DMS 273 (cell line): ENCODE measurements around the gene CEACAM18.
"Not testable (repeated sequence)": the region's sequence is repeated elsewhere in the genome, so short reads cannot be mapped to it uniquely, and the experiment has no call there.

ENCODE experiments used
- DNase-seq: peaks from one replicate; lab custom pipeline; 2025; ENCODE audit not compliant: unreplicated experiment; lab: John Stamatoyannopoulos, UW

CEACAM18 gene

GRCh38 chr19:51489113-51489512 lies 10.8 kb downstream of the CEACAM18 start:
- no peak for DNase-seq

- DNase-seq = no peak
Measured at GRCh38 chr19:51490676-51491075, 12.3 kb downstream of the CEACAM18 start.

- DNase-seq = no peak
Measured at GRCh38 chr19:51491586-51491985, 13.2 kb downstream of the CEACAM18 start.

GRCh38 chr19:51493776-51494175 lies 15.4 kb downstream of the CEACAM18 start:
- DNase-seq = no peak

GRCh38 chr19:51497666-51498065 lies 19.3 kb downstream of the CEACAM18 start:
- no peak for DNase-seq

GRCh38 chr19:51500931-51501330 lies 22.6 kb downstream of the CEACAM18 start:
- DNase-seq = not testable (repeated sequence)

- DNase-seq = no peak
Measured at GRCh38 chr19:51501594-51502263, 23.4 kb downstream of the CEACAM18 start, which contains the start of gene SIGLEC12. SIGLEC12 (minus strand) TSS chr19:51501800; CDS start chr19:51501733, 67 bp downstream.

GRCh38 chr19:51503286-51503817 lies 25.0 kb downstream of the CEACAM18 start:
- no peak for DNase-seq

GRCh38 chr19:51503896-51504295 lies 25.6 kb downstream of the CEACAM18 start:
- DNase-seq = no peak

GRCh38 chr19:51505904-51506303 lies 27.6 kb downstream of the CEACAM18 start:
- DNase-seq = no peak

GRCh38 chr19:51507192-51507591 lies 28.9 kb downstream of the CEACAM18 start:
- no peak for DNase-seq

- no peak for DNase-seq
Measured at GRCh38 chr19:51507640-51508058, 29.3 kb downstream of the CEACAM18 start.

GRCh38 chr19:51508059-51508733 lies 29.9 kb downstream of the CEACAM18 start:
- no peak for DNase-seq

GRCh38 chr19:51509823-51510660 lies 31.7 kb downstream of the CEACAM18 start:
- no peak for DNase-seq

GRCh38 chr19:51511353-51511752 lies 33.0 kb downstream of the CEACAM18 start:
- DNase-seq = peak; percentile 33

GRCh38 chr19:51513968-51514367 lies 35.6 kb downstream of the CEACAM18 start:
- no peak for DNase-seq

GRCh38 chr19:51514866-51515481 lies 36.6 kb downstream of the CEACAM18 start:
- peak; percentile 76 for DNase-seq

- no peak for DNase-seq
Measured at GRCh38 chr19:51520728-51521127, 42.4 kb downstream of the CEACAM18 start.

- DNase-seq = no peak
Measured at GRCh38 chr19:51521357-51521756, 43.0 kb downstream of the CEACAM18 start.

GRCh38 chr19:51521781-51522180 lies 43.4 kb downstream of the CEACAM18 start:
- no peak for DNase-seq
